ENCODE results near the gene CD93.

CD93 gene

DNA sequence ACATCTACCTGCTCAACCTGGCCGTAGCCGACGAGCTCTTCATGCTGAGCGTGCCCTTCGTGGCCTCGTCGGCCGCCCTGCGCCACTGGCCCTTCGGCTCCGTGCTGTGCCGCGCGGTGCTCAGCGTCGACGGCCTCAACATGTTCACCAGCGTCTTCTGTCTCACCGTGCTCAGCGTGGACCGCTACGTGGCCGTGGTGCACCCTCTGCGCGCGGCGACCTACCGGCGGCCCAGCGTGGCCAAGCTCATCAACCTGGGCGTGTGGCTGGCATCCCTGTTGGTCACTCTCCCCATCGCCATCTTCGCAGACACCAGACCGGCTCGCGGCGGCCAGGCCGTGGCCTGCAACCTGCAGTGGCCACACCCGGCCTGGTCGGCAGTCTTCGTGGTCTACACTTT, 50.4 kb downstream of the CD93 start:
- no peak for DNase-seq (ENCODE audit: low read depth, low spot score)

- DNase-seq (ENCODE audit: low read depth, low spot score) = no peak
These were observed 51.1 kb downstream of the CD93 start, which contains the start of gene SSTR4 for GRCh38 chr20:23034721-23035671. TSS of gene SSTR4 (plus strand) at chr20:23035312. CDS start at chr20:23035484, 172 bp downstream.

DNA sequence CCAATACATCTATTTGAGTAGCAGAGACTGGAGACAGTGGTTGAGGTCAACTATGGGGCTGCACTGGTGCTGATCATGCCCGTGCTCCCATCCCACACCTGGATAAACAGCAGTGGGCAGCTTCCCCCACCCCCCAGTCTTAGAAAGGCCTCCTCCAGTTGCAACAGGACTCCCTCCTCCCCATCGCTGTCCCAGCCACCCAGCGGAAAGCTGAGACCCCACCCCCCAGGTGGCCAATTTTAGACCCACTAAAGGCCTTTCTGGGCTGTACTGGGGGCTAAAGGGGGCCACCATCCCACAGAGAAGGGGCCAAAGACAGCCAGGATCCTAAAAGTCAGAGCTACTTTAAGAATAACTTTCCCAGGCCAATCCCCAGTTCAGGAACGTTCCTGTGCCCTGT, 52.2 kb downstream of the CD93 start:
- DNase-seq (ENCODE audit: low read depth, low spot score) = no peak

DNA sequence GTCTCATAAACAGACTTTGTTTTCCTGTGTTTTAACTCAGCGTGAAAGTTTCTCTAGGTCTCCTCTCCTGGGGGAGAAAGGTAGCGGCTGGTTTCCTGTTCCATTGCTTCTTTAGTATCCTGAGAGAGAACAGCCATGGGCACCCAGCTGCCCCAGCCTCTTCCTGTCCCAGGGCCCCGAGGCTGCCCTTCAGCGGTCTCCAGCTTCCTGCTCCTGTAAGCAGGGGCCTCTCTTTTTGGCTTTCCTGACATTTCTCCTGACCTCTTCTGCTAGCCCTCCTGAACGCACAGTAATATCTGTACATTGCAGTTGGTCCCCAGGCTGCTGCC, 53.4 kb downstream of the CD93 start:
- DNase-seq (ENCODE audit: low read depth, low spot score) = no peak

DNA sequence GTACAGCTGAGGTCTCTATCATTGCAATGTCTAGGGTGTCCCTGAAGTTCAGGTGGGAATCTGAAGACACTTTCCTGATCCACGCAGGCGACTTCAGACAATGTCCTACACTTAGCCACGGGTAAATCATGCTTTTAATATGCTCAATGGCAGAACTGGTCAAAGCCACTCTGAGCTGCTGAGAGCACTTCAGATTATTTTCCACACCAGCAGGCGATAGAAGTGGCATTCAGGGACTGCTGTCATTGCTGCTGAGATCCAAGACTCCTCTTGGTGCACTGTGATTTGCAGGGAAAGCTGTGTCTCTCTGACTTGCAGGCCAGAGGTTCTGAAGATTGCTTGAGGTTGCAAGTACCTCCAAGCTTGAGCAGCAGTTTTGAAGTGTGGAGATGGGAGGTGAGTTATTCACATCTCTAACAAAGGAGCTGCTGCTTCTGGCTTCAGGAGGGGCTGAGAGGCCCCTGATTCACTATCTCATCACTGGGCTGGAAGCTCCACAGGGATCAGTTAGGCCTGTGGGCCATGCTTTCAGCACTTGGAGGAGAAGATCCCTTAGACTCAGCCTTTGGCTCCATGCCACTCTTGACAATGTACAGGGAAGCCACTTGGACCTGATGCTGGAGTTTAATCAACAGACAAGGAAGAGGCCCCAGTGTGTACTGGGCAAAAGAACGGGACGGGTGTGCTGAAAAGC, 53.9 kb downstream of the CD93 start:
- DNase-seq (ENCODE audit: low read depth, low spot score) = no peak

DNA sequence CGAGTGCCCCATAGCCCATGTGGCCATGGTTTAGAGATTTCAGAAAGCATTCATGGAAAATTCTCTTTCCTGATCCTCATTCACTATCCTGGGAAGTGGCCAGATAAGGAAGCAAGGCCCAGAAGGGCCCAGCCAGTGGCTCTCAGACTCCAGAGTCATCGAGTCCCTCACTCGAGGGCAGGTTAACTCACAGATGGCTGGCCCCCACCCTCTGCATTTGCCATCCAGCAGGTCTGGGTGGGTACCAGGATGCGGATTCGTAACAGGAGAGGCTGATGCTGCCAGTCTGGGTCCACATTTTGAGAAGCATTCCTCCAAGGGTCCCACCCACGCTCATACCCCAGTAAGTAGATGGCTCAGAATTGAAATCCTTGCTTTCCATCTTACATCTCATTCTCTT, 54.8 kb downstream of the CD93 start:
- DNase-seq (ENCODE audit: low read depth, low spot score) = no peak
